ENCODE data around the gene NEURL1. TPM values are rescaled to one million over a fixed set of nuclear protein-coding genes. Genes with fewer than 3 reads are reported as not detected.
A peak's percentile ranks its signal among the peaks of the same experiment; 100 is the strongest.

The NEURL1 gene
- total RNA-seq, 4 donors from 2014 or later: 40.4 to 51.8 (median 45.8) TPM

DNA sequence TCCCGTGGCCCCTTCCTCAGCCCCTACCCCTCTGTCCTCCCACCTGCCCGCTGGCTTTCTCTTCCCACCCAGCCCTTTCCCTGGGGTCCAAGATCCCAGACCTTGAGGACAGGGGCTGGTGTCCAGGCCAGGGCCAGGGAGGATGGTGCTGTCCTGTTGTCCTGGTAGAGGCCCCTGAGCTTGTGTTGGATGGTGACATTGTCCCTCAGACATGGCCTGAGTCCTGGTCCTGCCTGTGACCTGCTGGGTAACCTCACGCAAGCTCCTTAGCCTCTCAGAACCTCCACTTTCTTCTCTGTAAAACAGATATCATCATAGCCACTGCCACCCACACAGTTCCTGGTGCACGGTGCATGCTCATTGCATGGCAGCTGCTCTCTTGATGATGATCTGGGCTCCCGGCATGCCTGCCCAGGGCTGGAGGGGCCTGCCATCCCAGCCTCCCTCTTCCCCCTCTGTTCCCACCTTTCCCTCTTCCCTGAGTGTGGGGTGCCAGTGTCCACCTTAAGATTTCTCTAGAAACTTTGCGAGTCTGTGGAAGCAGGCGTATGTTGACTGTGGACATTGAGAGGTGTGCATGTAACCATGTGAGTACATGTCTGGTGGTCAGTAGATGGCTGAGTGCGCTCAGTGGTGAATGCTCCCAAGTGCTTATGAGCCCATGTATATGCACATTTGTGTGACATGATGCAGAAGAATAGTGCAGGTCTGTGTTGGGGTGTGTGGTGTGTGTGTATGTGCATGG lies 60.4 kb downstream of the NEURL1 start:
- Histone ChIP-seq H3K4me1 (peaks cover 0 to 26% (median 2%) of the 10 kb centered on the region in 4 donors), H3K36me3 (no peaks in the 10 kb centered on the region), H3K27ac (peak overlapping the region in 1 of 4 donors; percentile 50), H3K9me3 (no peaks in the 10 kb centered on the region), H3K27me3 (no peaks in the 10 kb centered on the region), H3K4me3 (no peak overlapping the region)
- TF ChIP-seq CTCF (IDR thresholded peaks at IDR 0.05) (no peak), POLR2A (IDR thresholded peaks at IDR 0.05) (no peak)
- DNase-seq: peak in 1 of 3 donors; percentile 44

DNA sequence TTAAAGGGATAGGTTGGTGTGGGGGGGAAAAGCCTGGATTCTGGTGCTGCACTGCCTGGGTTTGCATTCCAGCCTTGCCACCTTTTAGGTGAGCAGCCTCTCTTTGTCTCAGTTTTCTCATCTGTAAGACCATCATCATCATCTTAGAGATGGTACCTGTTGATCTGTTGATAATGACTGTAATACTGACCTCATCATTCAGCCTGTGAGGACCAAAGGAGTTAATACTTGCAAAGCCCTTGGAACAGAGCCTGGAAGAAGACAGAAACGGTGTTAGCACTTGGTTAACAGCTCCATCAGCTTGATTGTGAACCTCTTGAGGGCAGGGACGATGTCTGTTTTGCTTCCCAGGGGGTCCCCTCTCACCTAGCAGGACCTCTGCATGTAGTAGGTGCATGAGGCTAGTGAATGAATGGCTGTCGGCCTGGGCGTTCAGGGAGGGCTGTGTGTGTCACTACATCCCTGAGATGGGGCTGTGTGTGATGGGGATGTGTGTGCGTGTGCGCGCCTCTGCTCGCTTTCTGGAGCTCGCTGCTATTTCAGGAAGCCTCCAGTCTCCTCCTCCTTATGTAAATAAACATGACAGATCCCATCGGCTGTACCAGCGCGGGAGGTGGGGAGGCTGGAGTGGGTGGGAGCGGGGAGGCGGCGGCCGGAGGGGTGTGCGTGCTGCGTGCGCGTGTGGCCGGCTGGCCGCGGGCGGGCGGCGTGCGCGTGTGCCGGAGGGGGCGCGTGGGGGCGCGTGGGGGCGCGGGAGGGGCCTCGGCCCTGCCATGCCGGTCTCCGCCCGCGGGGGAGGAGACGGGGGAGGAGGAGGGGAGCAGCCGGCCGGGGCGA lies 61.2 kb downstream of the NEURL1 start:
- Histone ChIP-seq H3K27me3 (no peaks in the 10 kb centered on the region), H3K36me3 (no peaks in the 10 kb centered on the region), H3K27ac (peak overlapping the region in 2 of 4 donors; percentile 46 to 50), H3K9me3 (no peaks in the 10 kb centered on the region), H3K4me3 (peak overlapping the region; percentile 14 to 62 (median 51)), H3K4me1 (peaks cover 0 to 26% (median 2%) of the 10 kb centered on the region in 4 donors)
- DNase-seq: peak; percentile 19 to 78 (median 65)
- TF ChIP-seq POLR2A (IDR thresholded peaks at IDR 0.05): no peak
- TF ChIP-seq CTCF (IDR thresholded peaks at IDR 0.05): no peak

DNA sequence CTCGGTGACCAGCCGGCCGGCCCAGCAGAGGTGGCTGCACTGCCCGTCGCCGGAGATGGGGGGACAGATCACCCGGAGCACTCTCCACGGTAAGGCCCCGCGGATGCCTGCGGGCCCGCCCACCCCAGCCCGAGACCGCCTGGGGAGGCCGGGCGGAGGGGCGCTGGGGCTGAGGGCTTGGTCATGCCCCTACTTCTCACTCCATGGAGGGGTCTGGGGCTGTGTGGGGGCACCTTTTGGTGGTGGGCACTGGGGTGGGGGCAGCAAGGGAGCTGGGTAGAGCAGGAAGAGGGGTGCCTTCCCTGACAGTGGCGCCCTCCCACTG lies 61.8 kb downstream of the NEURL1 start:
- no peak for TF ChIP-seq CTCF (IDR thresholded peaks at IDR 0.05)
- no peak for TF ChIP-seq POLR2A (IDR thresholded peaks at IDR 0.05)
- Histone ChIP-seq H3K9me3 (no peaks in the 10 kb centered on the region), H3K27ac (peak overlapping the region in 2 of 4 donors; percentile 46 to 50)

GRCh38 chr10:103555712-103556111 lies 62.2 kb downstream of the NEURL1 start:
- H3K4me3 ChIP-seq: peak overlapping the region in 3 of 4 donors; percentile 14 to 62 (median 58)
- no peaks in the 10 kb centered on the region for H3K36me3 ChIP-seq
- peak overlapping the region in 1 of 4 donors; percentile 50 for H3K27ac ChIP-seq
- peaks cover 0 to 26% (median 2%) of the 10 kb centered on the region in 4 donors for H3K4me1 ChIP-seq
- TF ChIP-seq POLR2A (IDR thresholded peaks at IDR 0.05) (no peak), CTCF (IDR thresholded peaks at IDR 0.05) (no peak)
- H3K27me3 ChIP-seq: no peaks in the 10 kb centered on the region
- no peaks in the 10 kb centered on the region for H3K9me3 ChIP-seq
- no peak for DNase-seq

More for the DNA sequence above, 61.8 kb downstream of the NEURL1 start:
- peaks cover 0 to 26% (median 2%) of the 10 kb centered on the region in 4 donors for H3K4me1 ChIP-seq
- H3K27me3 ChIP-seq: no peaks in the 10 kb centered on the region
- no peaks in the 10 kb centered on the region for H3K36me3 ChIP-seq
- no peak for DNase-seq
- H3K4me3 ChIP-seq: peak overlapping the region; percentile 14 to 62 (median 51)

- Histone ChIP-seq H3K36me3 (no peaks in the 10 kb centered on the region), H3K9me3 (peaks cover 0 to 3% (median 0%) of the 10 kb centered on the region in 4 donors), H3K27me3 (no peaks in the 10 kb centered on the region), H3K4me3 (peak overlapping the region in 2 of 4 donors; percentile 58 to 62), H3K27ac (peak overlapping the region in 2 of 4 donors; percentile 22 to 50), H3K4me1 (peaks cover 0 to 25% (median 2%) of the 10 kb centered on the region in 4 donors)
- TF ChIP-seq POLR2A (IDR thresholded peaks at IDR 0.05) (no peak), CTCF (IDR thresholded peaks at IDR 0.05) (no peak)
- no peak for DNase-seq
Observed at GRCh38 chr10:103556383-103557007, 63.0 kb downstream of the NEURL1 start.

All from Peyer's patch (tissue), 4 donors.